ENCODE results near the gene DLL4.

The DLL4 gene

DNA sequence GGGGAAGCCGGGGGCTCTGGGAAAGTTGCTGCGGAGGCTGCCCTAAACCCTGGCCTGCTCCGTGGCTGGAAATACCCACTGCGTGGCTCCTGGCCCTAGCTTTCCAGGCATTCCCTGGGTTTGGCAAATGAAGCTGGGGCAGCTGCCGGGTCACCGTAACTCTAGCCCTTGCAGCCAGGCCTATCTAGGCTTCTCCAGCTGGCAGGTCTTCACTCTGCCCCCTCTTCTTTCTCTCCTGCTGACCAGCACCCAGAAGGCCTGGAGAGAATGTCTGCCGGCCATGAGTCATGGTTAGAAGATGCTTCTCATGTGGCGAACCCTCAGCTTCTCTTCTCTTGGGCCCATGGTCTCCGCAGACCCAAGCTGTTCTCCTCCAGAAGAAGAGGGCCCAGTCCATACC lies 5.6 kb upstream of the DLL4 start:
- Mint-ChIP-seq H3K4me1 (peaks cover 14% of the 10 kb centered on the region), H3K36me3 (ENCODE audit: low read depth) (no peaks in the 10 kb centered on the region), H3K27ac (no peak overlapping the region), H3K27me3 (ENCODE audit: low read depth) (peaks cover 70% of the 10 kb centered on the region), H3K9me3 (no peaks in the 10 kb centered on the region), H3K4me3 (no peak overlapping the region)
- TF ChIP-seq, protein P1, sequence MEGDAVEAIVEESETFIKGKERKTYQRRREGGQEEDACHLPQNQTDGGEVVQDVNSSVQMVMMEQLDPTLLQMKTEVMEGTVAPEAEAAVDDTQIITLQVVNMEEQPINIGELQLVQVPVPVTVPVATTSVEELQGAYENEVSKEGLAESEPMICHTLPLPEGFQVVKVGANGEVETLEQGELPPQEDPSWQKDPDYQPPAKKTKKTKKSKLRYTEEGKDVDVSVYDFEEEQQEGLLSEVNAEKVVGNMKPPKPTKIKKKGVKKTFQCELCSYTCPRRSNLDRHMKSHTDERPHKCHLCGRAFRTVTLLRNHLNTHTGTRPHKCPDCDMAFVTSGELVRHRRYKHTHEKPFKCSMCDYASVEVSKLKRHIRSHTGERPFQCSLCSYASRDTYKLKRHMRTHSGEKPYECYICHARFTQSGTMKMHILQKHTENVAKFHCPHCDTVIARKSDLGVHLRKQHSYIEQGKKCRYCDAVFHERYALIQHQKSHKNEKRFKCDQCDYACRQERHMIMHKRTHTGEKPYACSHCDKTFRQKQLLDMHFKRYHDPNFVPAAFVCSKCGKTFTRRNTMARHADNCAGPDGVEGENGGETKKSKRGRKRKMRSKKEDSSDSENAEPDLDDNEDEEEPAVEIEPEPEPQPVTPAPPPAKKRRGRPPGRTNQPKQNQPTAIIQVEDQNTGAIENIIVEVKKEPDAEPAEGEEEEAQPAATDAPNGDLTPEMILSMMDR (IDR thresholded peaks at IDR 0.05; ENCODE audit: unreplicated experiment in 3 of 3): no peak

DNA sequence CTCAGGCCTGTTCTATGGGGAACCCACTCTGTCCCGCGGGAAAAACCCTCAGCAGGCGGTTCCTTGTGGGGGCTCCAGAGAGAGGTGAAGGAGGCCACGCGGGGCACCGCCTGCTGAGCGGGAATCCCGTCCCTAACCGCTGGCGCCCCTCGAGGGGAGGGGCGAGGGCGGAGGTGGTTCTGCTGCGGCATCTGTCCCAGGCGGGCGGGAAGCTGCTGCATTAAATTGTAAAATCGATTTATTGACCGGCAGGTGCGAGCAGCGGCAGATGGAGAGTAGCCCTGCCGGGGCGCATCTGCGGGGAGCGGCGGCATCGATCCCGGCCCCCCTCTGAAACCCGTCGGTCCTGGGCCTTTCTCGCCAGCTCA lies 3.7 kb upstream of the DLL4 start:
- peaks cover 89% of the 10 kb centered on the region for H3K27me3 Mint-ChIP-seq (ENCODE audit: low read depth)
- TF ChIP-seq, protein P1 (IDR thresholded peaks at IDR 0.05; ENCODE audit: unreplicated experiment in 3 of 3): no peak
- no peaks in the 10 kb centered on the region for H3K36me3 Mint-ChIP-seq (ENCODE audit: low read depth)
- no peak overlapping the region for H3K27ac Mint-ChIP-seq
- H3K9me3 Mint-ChIP-seq: no peaks in the 10 kb centered on the region
- H3K4me1 Mint-ChIP-seq: peaks cover 26% of the 10 kb centered on the region
- H3K4me3 Mint-ChIP-seq: peak overlapping the region in 2 of 3 experiments; percentile 33 to 48

DNA sequence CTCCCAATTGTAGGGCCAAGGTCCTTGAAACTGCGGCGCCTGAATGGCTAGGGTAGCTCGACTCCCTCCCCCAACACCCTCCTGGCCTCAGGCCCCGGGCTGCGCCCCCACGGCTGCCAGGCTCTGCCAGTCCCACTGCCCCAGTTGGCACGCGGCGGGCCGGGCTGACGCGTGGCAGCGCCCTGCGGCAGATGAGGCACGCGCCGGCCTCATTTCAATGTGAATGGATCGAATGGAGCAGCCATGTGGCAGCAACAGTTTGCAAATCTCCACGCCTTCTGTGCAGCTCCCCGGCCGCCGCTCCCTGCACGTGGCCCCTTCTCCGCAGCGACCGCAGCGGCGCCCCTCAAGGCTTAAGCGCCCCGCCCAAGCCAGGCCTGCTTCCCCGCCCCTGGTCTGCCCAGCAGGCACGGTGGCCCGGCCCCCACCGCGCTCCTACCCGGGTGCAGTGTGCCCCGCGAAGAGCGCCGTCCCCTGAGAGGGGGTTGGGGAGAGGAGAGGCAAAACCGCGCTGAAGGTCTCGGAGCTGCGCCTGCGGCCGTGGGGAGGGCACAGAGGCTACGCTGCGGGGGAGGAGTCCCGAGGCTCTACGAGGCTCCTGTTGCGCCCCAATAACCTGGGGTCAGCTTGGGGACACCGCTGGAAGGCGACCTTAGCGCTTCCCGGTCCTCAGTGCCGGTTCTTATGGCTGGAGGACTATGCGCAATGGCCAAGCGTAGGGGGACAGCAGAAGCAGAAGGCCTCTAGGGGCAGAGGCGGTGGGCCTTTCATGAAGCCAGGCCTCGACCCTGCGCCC lies 3.1 kb upstream of the DLL4 start:
- peaks cover 89% of the 10 kb centered on the region for H3K27me3 Mint-ChIP-seq (ENCODE audit: low read depth)
- TF ChIP-seq, protein P1 (IDR thresholded peaks at IDR 0.05; ENCODE audit: unreplicated experiment in 3 of 3): no peak
- H3K36me3 Mint-ChIP-seq (ENCODE audit: low read depth): no peaks in the 10 kb centered on the region
- peaks cover 32% of the 10 kb centered on the region for H3K4me1 Mint-ChIP-seq
- H3K27ac Mint-ChIP-seq: no peak overlapping the region
- no peaks in the 10 kb centered on the region for H3K9me3 Mint-ChIP-seq
- peak overlapping the region; percentile 64 to 74 (median 69) for H3K4me3 Mint-ChIP-seq

DNA sequence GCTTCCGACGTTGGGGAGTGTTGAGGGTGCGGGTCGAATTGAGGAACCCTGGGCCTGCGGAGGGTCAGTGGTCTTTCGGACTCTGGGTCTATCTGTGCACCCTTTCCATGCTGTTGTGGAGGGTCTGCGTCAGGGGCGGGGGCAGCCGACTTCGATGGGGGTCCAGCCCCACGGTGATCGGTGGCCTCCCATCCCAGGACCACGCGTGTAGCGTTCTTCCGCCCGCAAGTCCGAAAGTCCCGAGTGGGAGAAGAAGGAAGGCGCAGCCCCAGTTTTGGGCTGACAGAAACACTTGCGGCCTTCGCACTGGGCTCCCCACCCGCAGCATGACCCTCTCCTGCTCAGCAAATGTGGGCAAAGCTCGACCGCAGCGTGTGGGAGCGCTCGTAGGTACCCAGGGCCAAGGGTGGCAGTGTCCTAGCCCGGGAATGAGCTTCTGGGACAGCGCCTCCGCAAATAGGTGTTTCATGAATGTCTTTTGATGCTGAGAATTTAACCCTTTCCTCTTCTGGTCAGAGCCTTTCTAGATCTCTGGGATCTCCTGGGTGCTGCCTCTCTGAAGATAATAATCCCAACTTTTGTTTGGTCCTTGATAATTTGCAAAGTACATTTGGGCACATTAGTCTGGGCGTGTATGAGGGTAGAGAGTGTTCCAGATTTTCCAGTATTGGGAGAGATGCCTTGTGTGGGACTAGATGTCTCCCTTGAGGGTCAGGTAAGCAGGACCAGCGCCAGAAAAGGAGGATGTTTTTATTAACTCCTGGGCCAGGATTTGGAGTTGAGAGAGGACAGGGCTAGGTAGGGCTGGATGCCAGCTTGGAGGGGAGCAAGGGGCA lies 2.3 kb upstream of the DLL4 start:
- H3K27ac Mint-ChIP-seq: no peak overlapping the region
- H3K4me3 Mint-ChIP-seq: peak overlapping the region; percentile 70 to 80 (median 74)
- no peaks in the 10 kb centered on the region for H3K9me3 Mint-ChIP-seq
- no peaks in the 10 kb centered on the region for H3K36me3 Mint-ChIP-seq (ENCODE audit: low read depth)
- H3K27me3 Mint-ChIP-seq (ENCODE audit: low read depth): peaks cover 94% of the 10 kb centered on the region
- TF ChIP-seq, protein P1 (IDR thresholded peaks at IDR 0.05; ENCODE audit: unreplicated experiment in 3 of 3): no peak
- peaks cover 40% of the 10 kb centered on the region for H3K4me1 Mint-ChIP-seq

DNA sequence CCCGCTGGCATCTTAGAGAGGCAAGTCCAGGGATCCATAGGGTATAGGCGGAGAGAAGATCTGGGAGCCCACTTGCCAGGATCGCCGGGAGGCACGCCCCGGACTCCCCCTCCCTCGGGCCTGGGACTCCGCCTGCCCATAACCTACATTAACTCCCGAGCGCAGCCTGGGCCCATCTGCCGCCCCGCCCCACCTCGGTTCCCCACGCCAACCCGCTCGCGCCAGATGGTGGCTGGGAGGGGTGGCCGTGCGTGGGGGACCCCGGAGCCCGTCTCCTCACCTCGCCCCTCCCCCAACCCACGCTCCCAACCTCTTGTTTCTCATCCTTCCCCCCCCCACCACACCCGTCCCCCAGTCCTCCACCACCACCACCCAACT lies 1.7 kb upstream of the DLL4 start:
- Mint-ChIP-seq H3K27ac (no peak overlapping the region), H3K27me3 (ENCODE audit: low read depth) (peaks cover 97% of the 10 kb centered on the region), H3K4me3 (peak overlapping the region; percentile 70 to 88 (median 80)), H3K4me1 (peaks cover 41% of the 10 kb centered on the region), H3K9me3 (no peaks in the 10 kb centered on the region), H3K36me3 (ENCODE audit: low read depth) (no peaks in the 10 kb centered on the region)
- TF ChIP-seq, protein P1 (IDR thresholded peaks at IDR 0.05; ENCODE audit: unreplicated experiment in 3 of 3): no peak

Data from nephron (organoid).